Adipocyte (in vitro differentiated cells): ENCODE measurements around the gene FLRT1.

Source experiments
- DNase-seq: peaks from one replicate; pipeline ENCODE4 v3.0.0-alpha.2; 2015; ENCODE audit warnings: low read depth
- H3K27me3 ChIP-seq: replicated peaks from 2 replicates; pipeline ENCODE4 v1.7.0; 2013; ENCODE audit warnings: mild to moderate bottlenecking, low read length, moderate library complexity; ENCODE audit not compliant: control insufficient read depth, insufficient read depth
- H3K36me3 ChIP-seq: 2 replicates; pipeline ENCODE4 v1.7.0; 2013; ENCODE audit warnings: low read length, mild to moderate bottlenecking, moderate library complexity; ENCODE audit not compliant: control insufficient read depth, insufficient read depth, severe bottlenecking
- H3K4me1 ChIP-seq: 2 replicates; pipeline ENCODE4 v1.7.0; 2013; ENCODE audit warnings: mild to moderate bottlenecking, low read length, moderate library complexity; ENCODE audit not compliant: control insufficient read depth, insufficient read depth
- H3K4me3 ChIP-seq: 2 replicates; pipeline ENCODE4 v1.7.0; 2013; ENCODE audit warnings: mild to moderate bottlenecking, low read length, moderate library complexity
- H3K9ac ChIP-seq: 2 replicates; pipeline ENCODE4 v1.7.0; 2013; ENCODE audit warnings: mild to moderate bottlenecking, low read length, moderate library complexity
- H3K9me3 ChIP-seq: 2 replicates; pipeline ENCODE4 v1.7.0; 2013; ENCODE audit warnings: mild to moderate bottlenecking, low read length, moderate library complexity; ENCODE audit not compliant: control insufficient read depth

Gene FLRT1

GRCh38 chr11:63999349-64000025, 36.2 kb upstream of the FLRT1 start:
- peak; percentile 22 for DNase-seq
- peaks cover 33% of the 10 kb centered on the region for H3K36me3 ChIP-seq
- no peak overlapping the region for H3K4me3 ChIP-seq
- H3K27me3 ChIP-seq = peaks cover 7% of the 10 kb centered on the region
- H3K9me3 ChIP-seq = no peaks in the 10 kb centered on the region
- no peak overlapping the region for H3K9ac ChIP-seq
- H3K4me1 ChIP-seq = peaks cover 3% of the 10 kb centered on the region

GRCh38 chr11:64000026-64000739, 35.5 kb upstream of the FLRT1 start:
- peak overlapping the region; percentile 66 for H3K9ac ChIP-seq
- DNase-seq = peak; percentile 91
- peak overlapping the region; percentile 63 for H3K4me3 ChIP-seq
- H3K9me3 ChIP-seq = no peaks in the 10 kb centered on the region
- peaks cover 3% of the 10 kb centered on the region for H3K4me1 ChIP-seq
- peaks cover 29% of the 10 kb centered on the region for H3K36me3 ChIP-seq
- H3K27me3 ChIP-seq = peaks cover 7% of the 10 kb centered on the region

GRCh38 chr11:64000740-64001483, 34.8 kb upstream of the FLRT1 start:
- H3K4me3 ChIP-seq = peak overlapping the region; percentile 63
- H3K27me3 ChIP-seq = peaks cover 7% of the 10 kb centered on the region
- peak overlapping the region; percentile 66 for H3K9ac ChIP-seq
- peaks cover 3% of the 10 kb centered on the region for H3K4me1 ChIP-seq
- H3K36me3 ChIP-seq = peaks cover 22% of the 10 kb centered on the region
- H3K9me3 ChIP-seq = no peaks in the 10 kb centered on the region
- DNase-seq = no peak

GRCh38 chr11:64001484-64002420, 34.0 kb upstream of the FLRT1 start:
- Histone ChIP-seq H3K27me3 (peaks cover 7% of the 10 kb centered on the region), H3K4me1 (peaks cover 3% of the 10 kb centered on the region), H3K36me3 (peaks cover 15% of the 10 kb centered on the region), H3K4me3 (no peak overlapping the region), H3K9me3 (no peaks in the 10 kb centered on the region), H3K9ac (no peak overlapping the region)
- DNase-seq = no peak

- Histone ChIP-seq H3K9me3 (no peaks in the 10 kb centered on the region), H3K4me3 (no peak overlapping the region), H3K9ac (no peak overlapping the region), H3K27me3 (peaks cover 7% of the 10 kb centered on the region), H3K36me3 (no peaks in the 10 kb centered on the region), H3K4me1 (peaks cover 15% of the 10 kb centered on the region)
- no peak for DNase-seq
These were observed 31.7 kb upstream of the FLRT1 start for GRCh38 chr11:64003807-64004589.

GRCh38 chr11:64004590-64004984, 31.1 kb upstream of the FLRT1 start:
- Histone ChIP-seq H3K4me1 (peaks cover 15% of the 10 kb centered on the region), H3K27me3 (peaks cover 7% of the 10 kb centered on the region), H3K4me3 (no peak overlapping the region), H3K9me3 (no peaks in the 10 kb centered on the region), H3K36me3 (no peaks in the 10 kb centered on the region), H3K9ac (no peak overlapping the region)
- DNase-seq = no peak

- H3K4me3 ChIP-seq = no peak overlapping the region
- DNase-seq = no peak
- no peaks in the 10 kb centered on the region for H3K9me3 ChIP-seq
- no peaks in the 10 kb centered on the region for H3K36me3 ChIP-seq
- peaks cover 7% of the 10 kb centered on the region for H3K27me3 ChIP-seq
- no peak overlapping the region for H3K9ac ChIP-seq
- peaks cover 12% of the 10 kb centered on the region for H3K4me1 ChIP-seq
These were observed 30.0 kb upstream of the FLRT1 start for GRCh38 chr11:64005691-64006090.

GRCh38 chr11:64006398-64006797, 29.3 kb upstream of the FLRT1 start:
- Histone ChIP-seq H3K4me1 (peaks cover 12% of the 10 kb centered on the region), H3K27me3 (peaks cover 2% of the 10 kb centered on the region), H3K4me3 (no peak overlapping the region), H3K9ac (no peak overlapping the region), H3K36me3 (no peaks in the 10 kb centered on the region), H3K9me3 (no peaks in the 10 kb centered on the region)
- no peak for DNase-seq

- H3K27me3 ChIP-seq = no peaks in the 10 kb centered on the region
- no peaks in the 10 kb centered on the region for H3K9me3 ChIP-seq
- no peaks in the 10 kb centered on the region for H3K36me3 ChIP-seq
- H3K9ac ChIP-seq = peak overlapping the region; percentile 72
- H3K4me3 ChIP-seq = peak overlapping the region; percentile 73
- peak; percentile 54 for DNase-seq
- H3K4me1 ChIP-seq = peaks cover 12% of the 10 kb centered on the region
These were observed 28.5 kb upstream of the FLRT1 start for GRCh38 chr11:64007160-64007628.

- peak overlapping the region; percentile 72 for H3K9ac ChIP-seq
- peak overlapping the region; percentile 73 for H3K4me3 ChIP-seq
- H3K9me3 ChIP-seq = no peaks in the 10 kb centered on the region
- peak; percentile 16 for DNase-seq
- H3K27me3 ChIP-seq = no peaks in the 10 kb centered on the region
- H3K4me1 ChIP-seq = peaks cover 12% of the 10 kb centered on the region
- H3K36me3 ChIP-seq = no peaks in the 10 kb centered on the region
These were observed 28.0 kb upstream of the FLRT1 start for GRCh38 chr11:64007629-64008282.
